Karpas-422 (cell line): Measurements from ENCODE around the gene CHEK2. TPM values are rescaled to one million over a fixed set of nuclear protein-coding genes. Genes with fewer than 3 reads are reported as not detected.

Experiments
- DNase-seq: peaks from one replicate; pipeline ENCODE4 v3.0.0-alpha.2; 2015
- H2AFZ ChIP-seq: fragments of 200-600 bp; sonication (generic); 2 replicates; pipeline ENCODE4 v1.6.1; 2014; ENCODE audit warnings: antibody characterized with exemption, low read length, mixed read lengths
- H3K27ac ChIP-seq: fragments of 200-600 bp; sonication (generic); 2 replicates; pipeline ENCODE4 v1.5.1; 2014; ENCODE audit warnings: mild to moderate bottlenecking, low read length, moderate library complexity
- H3K27me3 ChIP-seq: fragments of 200-600 bp; sonication (generic); 2 replicates; pipeline ENCODE4 v1.6.1; 2014; ENCODE audit warnings: low read length, mixed read lengths
- H3K36me3 ChIP-seq: fragments of 200-600 bp; sonication (generic); 2 replicates; pipeline ENCODE4 v1.6.1; 2014; ENCODE audit warnings: low read length, mixed read lengths; ENCODE audit not compliant: insufficient read depth
- H3K4me1 ChIP-seq: fragments of 200-600 bp; sonication (generic); 2 replicates; pipeline ENCODE4 v1.6.1; 2014; ENCODE audit warnings: mild to moderate bottlenecking, low read length, mixed read lengths
- H3K4me2 ChIP-seq: fragments of 200-600 bp; sonication (generic); 2 replicates; pipeline ENCODE4 v1.6.1; 2014; ENCODE audit warnings: low read length, low read depth, mild to moderate bottlenecking; ENCODE audit not compliant: poor library complexity, severe bottlenecking
- H3K4me3 ChIP-seq: fragments of 200-600 bp; sonication (generic); 2 replicates; pipeline ENCODE4 v1.5.1; 2014; ENCODE audit warnings: mild to moderate bottlenecking, antibody characterized with exemption, low read length, mixed read lengths
- H3K79me2 ChIP-seq: fragments of 200-600 bp; sonication (generic); 2 replicates; pipeline ENCODE4 v1.6.1; 2014; ENCODE audit warnings: mild to moderate bottlenecking, low read length, mixed read lengths
- H3K9ac ChIP-seq: fragments of 200-600 bp; sonication (generic); 2 replicates; pipeline ENCODE4 v1.6.0; 2014; ENCODE audit warnings: low read length
- H3K9me2 ChIP-seq: fragments of 200-600 bp; sonication (generic), shearing (Covaris generic); replicated peaks from 2 replicates; pipeline ENCODE4 v1.6.0; 2014; ENCODE audit warnings: mild to moderate bottlenecking, low read length, moderate library complexity; ENCODE audit not compliant: insufficient read depth
- H3K9me3 ChIP-seq: fragments of 300-700, 200-600 bp; sonication (generic); 2 replicates; pipeline ENCODE4 v1.6.1; 2014; ENCODE audit warnings: low read length, mixed read lengths
- H4K20me1 ChIP-seq: fragments of 200-600 bp; sonication (generic); 2 replicates; pipeline ENCODE4 v1.6.1; 2014; ENCODE audit warnings: mild to moderate bottlenecking, antibody characterized with exemption, low read length, low read depth; ENCODE audit not compliant: insufficient read depth
- total RNA-seq: library from RNA; depleted of rRNA; stranded (reverse); fragments of >200 nt; shearing (Covaris generic); gene quantifications from 2 replicates; pipeline ENCODE4 v1.2.3, GENCODE V29; 2014; ENCODE audit warnings: low replicate concordance

The CHEK2 gene
- total RNA-seq, 1 experiment from 2014 or later = 36.2 TPM

- H3K9me2 ChIP-seq = no peaks in the 10 kb centered on the region
- no peaks in the 10 kb centered on the region for H3K27me3 ChIP-seq
- no peak overlapping the region for H2AFZ ChIP-seq
- peaks cover 16% of the 10 kb centered on the region; the same call in 1 of the 2 replicates for H3K36me3 ChIP-seq
- H3K9me3 ChIP-seq = no peaks in the 10 kb centered on the region
- no peak overlapping the region for H3K4me3 ChIP-seq
- H4K20me1 ChIP-seq = no peaks in the 10 kb centered on the region
- no peak overlapping the region for H3K4me2 ChIP-seq
- H3K27ac ChIP-seq = no peak overlapping the region
- peaks cover 87% of the 10 kb centered on the region for H3K79me2 ChIP-seq
- H3K9ac ChIP-seq = no peak overlapping the region
- peaks cover 32% of the 10 kb centered on the region for H3K4me1 ChIP-seq
- DNase-seq = no peak
Measured at GRCh38 chr22:28737701-28738100, 3.9 kb downstream of the CHEK2 start.

- no peaks in the 10 kb centered on the region for H3K27me3 ChIP-seq
- DNase-seq = no peak
- 0 out of 2 replicates have a peak overlapping the region, but pooled peaks have one; percentile 1 for H3K27ac ChIP-seq
- peaks cover 20% of the 10 kb centered on the region; the same call in 1 of the 2 replicates for H3K36me3 ChIP-seq
- H2AFZ ChIP-seq = no peak overlapping the region
- peaks cover 88% of the 10 kb centered on the region for H3K79me2 ChIP-seq
- no peaks in the 10 kb centered on the region for H4K20me1 ChIP-seq
- peaks cover 30% of the 10 kb centered on the region for H3K4me1 ChIP-seq
- no peak overlapping the region for H3K9ac ChIP-seq
- no peak overlapping the region for H3K4me3 ChIP-seq
- no peaks in the 10 kb centered on the region for H3K9me2 ChIP-seq
- H3K9me3 ChIP-seq = no peaks in the 10 kb centered on the region
- no peak overlapping the region for H3K4me2 ChIP-seq
Measured at GRCh38 chr22:28736301-28737155, 5.1 kb downstream of the CHEK2 start.

DNA sequence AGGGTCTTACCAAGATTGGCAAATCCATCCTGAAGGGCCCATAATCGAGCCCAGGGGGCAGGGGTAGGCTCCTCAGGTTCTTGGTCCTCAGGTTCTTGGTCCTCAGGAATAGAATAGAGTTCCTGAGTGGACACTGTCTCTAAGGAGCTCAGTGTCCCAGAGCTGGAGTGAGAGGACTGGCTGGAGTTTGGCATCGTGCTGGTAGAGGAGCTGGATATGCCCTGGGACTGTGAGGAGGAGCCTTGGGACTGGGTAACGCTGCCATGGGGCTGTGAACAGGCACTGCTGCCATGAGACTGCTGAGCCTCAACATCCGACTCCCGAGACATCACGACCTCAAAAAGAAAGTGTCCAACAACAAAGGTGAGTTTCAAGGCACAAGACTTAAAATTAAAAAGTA, 7.2 kb downstream of the CHEK2 start:
- H4K20me1 ChIP-seq = no peaks in the 10 kb centered on the region
- peaks cover 70% of the 10 kb centered on the region for H3K79me2 ChIP-seq
- DNase-seq = no peak
- no peaks in the 10 kb centered on the region for H3K9me2 ChIP-seq
- no peak overlapping the region for H2AFZ ChIP-seq
- H3K27me3 ChIP-seq = no peaks in the 10 kb centered on the region
- H3K9ac ChIP-seq = no peak overlapping the region
- no peak overlapping the region for H3K27ac ChIP-seq
- H3K4me3 ChIP-seq = no peak overlapping the region
- no peak overlapping the region for H3K4me2 ChIP-seq
- peaks cover 16% of the 10 kb centered on the region for H3K4me1 ChIP-seq
- H3K36me3 ChIP-seq = peaks cover 20% of the 10 kb centered on the region; the same call in 1 of the 2 replicates
- H3K9me3 ChIP-seq = no peaks in the 10 kb centered on the region

DNA sequence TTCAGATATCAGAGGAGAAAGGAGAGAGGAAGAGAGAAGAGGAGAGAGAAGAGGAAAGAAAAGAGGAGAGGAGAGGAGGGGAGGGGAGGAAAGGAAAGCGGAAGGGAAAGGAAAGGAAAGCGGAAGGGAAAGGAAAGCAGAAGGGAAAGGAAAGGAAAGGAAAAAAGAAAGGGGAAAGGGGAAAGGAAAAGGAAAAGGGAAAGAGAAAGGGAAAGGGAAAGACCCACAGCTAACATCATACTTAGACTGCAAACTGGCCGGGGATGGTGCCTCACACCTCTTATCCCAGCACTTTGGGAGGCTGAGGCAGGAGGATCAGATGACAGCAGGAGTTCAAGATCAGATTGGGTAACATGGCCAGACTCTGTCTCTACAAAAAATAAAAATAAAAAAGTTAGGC, 11.4 kb downstream of the CHEK2 start:
- no peak overlapping the region for H3K9ac ChIP-seq
- no peaks in the 10 kb centered on the region for H3K9me3 ChIP-seq
- no peaks in the 10 kb centered on the region for H3K4me1 ChIP-seq
- H3K36me3 ChIP-seq = peaks cover 29% of the 10 kb centered on the region; the same call in 1 of the 2 replicates
- H3K4me2 ChIP-seq = no peak overlapping the region
- H3K4me3 ChIP-seq = no peak overlapping the region
- H3K9me2 ChIP-seq = no peaks in the 10 kb centered on the region
- H3K27me3 ChIP-seq = no peaks in the 10 kb centered on the region
- H4K20me1 ChIP-seq = no peaks in the 10 kb centered on the region
- DNase-seq = no peak
- H3K27ac ChIP-seq = no peak overlapping the region
- H2AFZ ChIP-seq = no peak overlapping the region
- peaks cover 54% of the 10 kb centered on the region for H3K79me2 ChIP-seq

DNA sequence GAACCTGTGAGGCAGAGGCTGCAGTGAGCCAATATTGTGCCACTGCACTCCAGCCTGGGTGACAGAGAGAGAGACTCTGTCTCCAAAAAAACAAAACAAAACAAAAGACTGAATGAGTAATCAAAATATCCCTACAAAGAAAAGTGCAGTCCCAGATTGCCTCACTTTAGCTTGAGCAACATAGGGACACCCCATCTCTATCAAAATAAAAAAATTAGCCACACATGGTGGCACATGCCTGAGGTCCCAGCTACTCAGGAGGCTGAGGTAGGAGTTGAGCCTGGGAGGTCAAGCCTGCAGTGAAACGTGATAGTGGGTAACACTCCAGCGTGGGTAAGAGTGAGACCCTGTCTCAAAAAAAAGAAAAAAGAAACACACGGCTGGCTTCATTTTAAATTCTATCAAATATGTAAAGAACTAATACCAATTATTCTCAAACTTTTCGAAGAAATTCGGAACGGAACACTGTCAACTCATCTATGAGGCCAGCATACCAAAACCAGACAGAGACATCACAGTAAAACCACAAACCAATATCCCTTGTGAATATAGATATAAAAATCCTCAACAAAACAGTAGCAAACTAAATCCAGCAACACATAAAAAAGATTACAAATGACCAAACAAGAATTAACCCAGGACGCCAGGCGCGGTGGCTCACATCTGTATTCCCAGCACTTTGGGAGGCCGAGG, 12.9 kb downstream of the CHEK2 start:
- DNase-seq = no peak
- Histone ChIP-seq H4K20me1 (no peaks in the 10 kb centered on the region), H3K9me2 (no peaks in the 10 kb centered on the region), H2AFZ (no peak overlapping the region), H3K9me3 (no peaks in the 10 kb centered on the region), H3K9ac (no peak overlapping the region), H3K27ac (no peak overlapping the region), H3K4me1 (no peaks in the 10 kb centered on the region), H3K4me2 (no peak overlapping the region), H3K27me3 (no peaks in the 10 kb centered on the region), H3K4me3 (no peak overlapping the region), H3K36me3 (peaks cover 35% of the 10 kb centered on the region; the same call in 1 of the 2 replicates), H3K79me2 (peaks cover 40% of the 10 kb centered on the region)

GRCh38 chr22:28728002-28728401, 13.6 kb downstream of the CHEK2 start:
- Histone ChIP-seq H3K9me2 (no peaks in the 10 kb centered on the region), H3K36me3 (peaks cover 34% of the 10 kb centered on the region; the same call in 1 of the 2 replicates), H3K4me3 (no peak overlapping the region), H3K27me3 (no peaks in the 10 kb centered on the region), H3K9me3 (no peaks in the 10 kb centered on the region), H3K9ac (no peak overlapping the region), H2AFZ (no peak overlapping the region), H3K4me1 (no peaks in the 10 kb centered on the region), H4K20me1 (no peaks in the 10 kb centered on the region), H3K4me2 (no peak overlapping the region), H3K79me2 (peaks cover 34% of the 10 kb centered on the region), H3K27ac (no peak overlapping the region)
- no peak for DNase-seq

- Histone ChIP-seq H3K9me2 (no peaks in the 10 kb centered on the region), H3K4me1 (no peaks in the 10 kb centered on the region), H3K27ac (no peak overlapping the region), H2AFZ (no peak overlapping the region), H4K20me1 (no peaks in the 10 kb centered on the region), H3K36me3 (peaks cover 40% of the 10 kb centered on the region), H3K79me2 (no peaks in the 10 kb centered on the region; the same call in 1 of the 2 replicates), H3K27me3 (no peaks in the 10 kb centered on the region), H3K4me2 (no peak overlapping the region), H3K9ac (no peak overlapping the region), H3K9me3 (no peaks in the 10 kb centered on the region), H3K4me3 (no peak overlapping the region)
- peak; percentile 50 for DNase-seq
Measured at GRCh38 chr22:28718044-28718443, 23.6 kb downstream of the CHEK2 start.

- Histone ChIP-seq H3K4me3 (no peak overlapping the region), H2AFZ (no peak overlapping the region), H3K9me3 (no peaks in the 10 kb centered on the region), H3K36me3 (peaks cover 45% of the 10 kb centered on the region), H3K4me2 (no peak overlapping the region), H3K27ac (no peak overlapping the region), H4K20me1 (no peaks in the 10 kb centered on the region), H3K9me2 (no peaks in the 10 kb centered on the region), H3K9ac (no peak overlapping the region), H3K27me3 (no peaks in the 10 kb centered on the region), H3K79me2 (no peaks in the 10 kb centered on the region; the same call in 1 of the 2 replicates), H3K4me1 (no peaks in the 10 kb centered on the region)
- no peak for DNase-seq
Measured at GRCh38 chr22:28716686-28717085, 24.9 kb downstream of the CHEK2 start.
